Vagina (tissue), 2 donors: Measurements from ENCODE around the gene DACT2.

Source experiments
- CTCF ChIP-seq, 3 experiments: fragments of 450-650 bp in 2 of 3; fragments of 200-600 bp in 1 of 3; sonication (generic) in 1 of 3; IDR thresholded peaks; one replicate each; pipeline ENCODE4 v1.5.1; 2017 to 2019; ENCODE audit warnings: antibody characterized with exemption in 3 of 3, mild to moderate bottlenecking in 2 of 3, moderate library complexity in 2 of 3
- POLR2A ChIP-seq, 2 donors: fragments of 450-650 bp; IDR thresholded peaks; one replicate each; pipeline ENCODE4 v1.6.1; 2017; ENCODE audit warnings: antibody characterized with exemption in 2 of 2, mild to moderate bottlenecking in 2 of 2, moderate library complexity in 2 of 2
- POLR2AphosphoS5 ChIP-seq, 2 donors: sonication (generic); formaldehyde crosslinking; IDR thresholded peaks; one replicate each; pipeline ENCODE4 v1.9.0; 2017; ENCODE audit warnings: antibody characterized with exemption in 2 of 2, mild to moderate bottlenecking in 2 of 2, low read depth in 1 of 2; ENCODE audit not compliant: insufficient read depth in 1 of 2

GRCh38 chr6:168290095-168290494, 29.5 kb downstream of the DACT2 start:
- TF ChIP-seq CTCF (IDR thresholded peaks at IDR 0.05) (no peak), POLR2A (IDR thresholded peaks at IDR 0.05) (no peak), POLR2AphosphoS5 (IDR thresholded peaks at IDR 0.05; ENCODE audit: insufficient read depth in 1 of 2, low read depth in 1 of 2) (no peak)
